ENCODE data around the gene PYURF. TPM values are rescaled to one million over a fixed set of nuclear protein-coding genes. Genes with fewer than 3 reads are reported as not detected.

PYURF gene
- polyA plus RNA-seq, 1 of the 3 experiments (the other 2 are of a cell fraction), result 52.0 TPM

GRCh38 chr4:88531549-88531948 is 8.0 kb upstream of the PYURF start:
- Histone ChIP-seq H3K4me2 (peak overlapping the region; percentile 69), H3K79me2 (ENCODE audit: insufficient read depth) (peaks cover 51% of the 10 kb centered on the region), H3F3A (replicated peaks; ENCODE audit: insufficient read depth) (peaks cover 46% of the 10 kb centered on the region), H3K27me3 (ENCODE audit: insufficient read depth) (no peaks in the 10 kb centered on the region), H3K4me1 (ENCODE audit: control insufficient read depth in 1 of 2, insufficient read depth in 2 of 2, low read depth in 1 of 2, low read length in 1 of 2) (peaks cover 5 to 11% of the 10 kb centered on the region in 2 experiments; a peak in 3 of 4 replicates), H3K9me3 (no peaks in the 10 kb centered on the region), H3K27ac (ENCODE audit: low read depth in 2 of 2, low read length in 1 of 2) (peak overlapping the region in 1 of 2 experiments; percentile 100; a peak in 2 of 4 replicates), H4K20me1 (ENCODE audit: insufficient read depth) (no peaks in the 10 kb centered on the region), H2AFZ (ENCODE audit: low read depth) (peak overlapping the region; percentile 67), H3K9ac (peak overlapping the region; percentile 80; the same call in 1 of the 2 replicates), H3K9me2 (no peaks in the 10 kb centered on the region), H3K4me3 (ENCODE audit: low read depth in 2 of 2, low read length in 1 of 2) (peak overlapping the region; percentile 1 to 26; a peak in 3 of 4 replicates), H3K36me3 (replicated peaks in 1 of 2; ENCODE audit: control insufficient read depth in 1 of 2, insufficient read depth in 2 of 2, low read length in 1 of 2) (no peaks in the 10 kb centered on the region)
- CTCF ChIA-PET, result interaction anchor here (1.5 to 4.1 kb wide), 5 partner anchors 8 to 492 kb away, joined by 4 to 22 read pairs (median 8); partner anchors contain the start of gene PYURF
- TF ChIP-seq MAX (IDR thresholded peaks at IDR 0.05; ENCODE audit: low read depth) (0 out of 2 replicates have a peak, but pooled peaks have one; percentile 19), GABPA (IDR thresholded peaks at IDR 0.05; ENCODE audit: low read depth) (no peak)
- POLR2A ChIA-PET, result no interaction called here
- no peak for DNase-seq
- 11% methylated on average over 3 of the region's 3 CpGs for WGBS (ENCODE audit: low lambda C conversion rate)

- no peak for DNase-seq
- no peaks in the 10 kb centered on the region for H3K27me3 ChIP-seq (ENCODE audit: insufficient read depth)
- peaks cover 35% of the 10 kb centered on the region for H3F3A ChIP-seq (replicated peaks; ENCODE audit: insufficient read depth)
- H3K27ac ChIP-seq (ENCODE audit: low read depth in 2 of 2, low read length in 1 of 2), result 0 out of 4 replicates have a peak overlapping the region, but pooled peaks of 1 of the 2 experiments have one; percentile 15
- CTCF ChIA-PET, result interaction anchor here (0.8 to 4.1 kb wide), 7 partner anchors 62 to 495 kb away, joined by 3 to 22 read pairs (median 4); no protein-coding TSS in a partner anchor
- no peaks in the 10 kb centered on the region for H3K9me2 ChIP-seq
- H3K4me1 ChIP-seq (ENCODE audit: control insufficient read depth in 1 of 2, insufficient read depth in 2 of 2, low read depth in 1 of 2, low read length in 1 of 2), result peaks cover 9 to 11% of the 10 kb centered on the region in 2 experiments; a peak in 3 of 4 replicates
- POLR2A ChIA-PET, result no interaction called here
- WGBS (ENCODE audit: low lambda C conversion rate), result 92% methylated on average over 3 of the region's 3 CpGs
- no peak overlapping the region for H3K9ac ChIP-seq
- no peaks in the 10 kb centered on the region for H3K36me3 ChIP-seq (replicated peaks in 1 of 2; ENCODE audit: control insufficient read depth in 1 of 2, insufficient read depth in 2 of 2, low read length in 1 of 2)
- no peak overlapping the region for H3K4me2 ChIP-seq
- TF ChIP-seq CTCF (IDR thresholded peaks at IDR 0.05) (peak; percentile 47), CHD2 (IDR thresholded peaks at IDR 0.05; ENCODE audit: low read length, partially characterized antibody) (no peak), USF1 (IDR thresholded peaks at IDR 0.05; ENCODE audit: borderline replicate concordance, low read depth) (no peak), TEAD4 (IDR thresholded peaks at IDR 0.05; ENCODE audit: borderline replicate concordance, insufficient read depth) (no peak), RAD21 (IDR thresholded peaks at IDR 0.05; ENCODE audit: low read length) (peak; percentile 35; the same call in 1 of the 2 replicates), POLR2AphosphoS5 (IDR thresholded peaks at IDR 0.05; ENCODE audit: low read depth, low read length) (no peak), IRF3 (IDR thresholded peaks at IDR 0.05; ENCODE audit: low read depth, low read length) (no peak), EZH2phosphoT487 (IDR thresholded peaks at IDR 0.05; ENCODE audit: borderline replicate concordance, low read depth) (no peak), MEF2A (IDR thresholded peaks at IDR 0.05; ENCODE audit: borderline replicate concordance, low read depth) (no peak)
- H3K79me2 ChIP-seq (ENCODE audit: insufficient read depth), result peaks cover 70% of the 10 kb centered on the region
- no peak overlapping the region for H3K4me3 ChIP-seq (ENCODE audit: low read depth in 2 of 2, low read length in 1 of 2)
- no peak overlapping the region for H2AFZ ChIP-seq (ENCODE audit: low read depth)
- H3K9me3 ChIP-seq, result no peaks in the 10 kb centered on the region
- no peaks in the 10 kb centered on the region for H4K20me1 ChIP-seq (ENCODE audit: insufficient read depth)
Measured at GRCh38 chr4:88528861-88529260, 5.3 kb upstream of the PYURF start.

Measured in SK-N-SH (cell line).